ENCODE data around the gene PPP1R16B. TPM values are rescaled to one million over a fixed set of nuclear protein-coding genes. Genes with fewer than 3 reads are reported as not detected.

PPP1R16B gene
- total RNA-seq, 1 experiment from 2014 or later, result 0.15 TPM

DNA sequence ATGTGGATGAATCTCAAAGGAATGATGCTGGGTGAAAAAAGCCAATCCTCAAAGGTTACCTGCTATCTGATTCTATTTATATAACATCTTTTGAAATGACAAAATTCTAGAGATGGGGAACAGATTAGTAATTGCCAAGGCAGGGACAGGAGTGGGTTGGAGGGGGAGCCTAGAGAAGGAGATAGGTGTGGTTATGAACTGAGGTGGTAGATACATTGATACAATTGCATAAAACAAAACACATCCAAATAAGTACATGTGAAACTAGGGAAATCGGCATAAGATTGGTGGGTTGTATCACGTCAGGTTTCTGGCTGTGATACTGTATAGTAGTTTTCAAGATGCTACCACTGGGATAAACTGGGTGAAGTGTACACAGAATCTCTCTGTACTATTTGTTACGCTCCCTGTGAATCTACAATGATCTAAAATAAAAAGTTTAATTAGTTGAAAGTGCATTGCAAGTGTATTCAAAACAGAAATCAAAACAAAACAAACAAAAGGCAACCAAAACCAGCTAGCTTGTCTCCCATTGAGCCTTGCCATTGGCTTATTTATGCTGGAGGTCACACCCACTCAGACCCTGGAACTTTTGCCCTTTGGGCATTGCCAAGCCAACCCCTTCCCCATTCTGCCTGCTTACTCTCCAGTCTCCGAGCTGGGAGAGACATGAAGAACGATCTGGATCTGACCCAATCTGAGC, 27.8 kb downstream of the PPP1R16B start:
- Histone ChIP-seq H3K9me2 (replicated peaks; ENCODE audit: insufficient read depth, low read length) (no peaks in the 10 kb centered on the region), H3K4me2 (ENCODE audit: low read depth, low read length, poor library complexity, severe bottlenecking) (no peak overlapping the region), H3K27ac (ENCODE audit: low read length) (no peak overlapping the region), H2AFZ (ENCODE audit: low read length) (no peak overlapping the region), H3K9me3 (ENCODE audit: low read length) (no peaks in the 10 kb centered on the region), H3K27me3 (ENCODE audit: low read length) (no peaks in the 10 kb centered on the region), H3K4me3 (ENCODE audit: low read length) (no peak overlapping the region), H3K79me2 (ENCODE audit: low read length) (no peaks in the 10 kb centered on the region), H3K4me1 (ENCODE audit: low read length) (no peaks in the 10 kb centered on the region), H3K9ac (ENCODE audit: low read length) (no peak overlapping the region), H4K20me1 (ENCODE audit: insufficient read depth, low read depth, low read length) (no peaks in the 10 kb centered on the region), H3K36me3 (ENCODE audit: insufficient read depth, low read length) (no peaks in the 10 kb centered on the region)
- DNase-seq, result no peak

GRCh38 chr20:38833857-38834164, 28.3 kb downstream of the PPP1R16B start:
- no peaks in the 10 kb centered on the region for H3K4me1 ChIP-seq (ENCODE audit: low read length)
- H3K9ac ChIP-seq (ENCODE audit: low read length), result no peak overlapping the region
- H3K27ac ChIP-seq (ENCODE audit: low read length), result no peak overlapping the region

DNA sequence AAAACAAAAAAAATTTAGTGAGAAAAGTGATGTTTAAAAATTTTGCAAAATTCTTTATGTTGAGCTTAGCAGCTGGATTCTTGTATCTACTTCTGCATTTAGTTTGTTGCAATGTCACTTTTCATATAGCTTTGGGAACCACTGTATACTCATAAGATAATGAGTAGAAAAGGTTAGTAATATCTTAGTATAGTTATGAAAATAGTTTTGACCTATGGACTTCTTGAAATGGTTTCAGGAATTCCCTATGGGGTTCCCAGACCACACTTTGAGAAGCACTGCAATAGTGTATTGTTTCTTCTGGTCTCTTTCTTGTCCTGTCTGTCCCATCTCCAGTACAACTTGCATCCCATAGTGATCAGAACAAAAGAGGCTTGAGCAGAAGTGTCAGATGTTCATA, 29.4 kb downstream of the PPP1R16B start:
- Histone ChIP-seq H3K27me3 (ENCODE audit: low read length) (no peaks in the 10 kb centered on the region), H3K9ac (ENCODE audit: low read length) (no peak overlapping the region), H3K9me3 (ENCODE audit: low read length) (no peaks in the 10 kb centered on the region), H3K4me2 (ENCODE audit: low read depth, low read length, poor library complexity, severe bottlenecking) (no peak overlapping the region), H2AFZ (ENCODE audit: low read length) (no peak overlapping the region), H3K79me2 (ENCODE audit: low read length) (no peaks in the 10 kb centered on the region), H4K20me1 (ENCODE audit: insufficient read depth, low read depth, low read length) (no peaks in the 10 kb centered on the region), H3K27ac (ENCODE audit: low read length) (no peak overlapping the region), H3K36me3 (ENCODE audit: insufficient read depth, low read length) (no peaks in the 10 kb centered on the region), H3K4me3 (ENCODE audit: low read length) (no peak overlapping the region), H3K4me1 (ENCODE audit: low read length) (no peaks in the 10 kb centered on the region), H3K9me2 (replicated peaks; ENCODE audit: insufficient read depth, low read length) (no peaks in the 10 kb centered on the region)
- no peak for DNase-seq

More at GRCh38 chr20:38833857-38834164, 28.3 kb downstream of the PPP1R16B start:
- Histone ChIP-seq H3K9me3 (ENCODE audit: low read length) (no peaks in the 10 kb centered on the region), H3K9me2 (replicated peaks; ENCODE audit: insufficient read depth, low read length) (no peaks in the 10 kb centered on the region), H3K27me3 (ENCODE audit: low read length) (no peaks in the 10 kb centered on the region), H2AFZ (ENCODE audit: low read length) (no peak overlapping the region), H3K36me3 (ENCODE audit: insufficient read depth, low read length) (no peaks in the 10 kb centered on the region), H3K4me3 (ENCODE audit: low read length) (no peak overlapping the region), H4K20me1 (ENCODE audit: insufficient read depth, low read depth, low read length) (no peaks in the 10 kb centered on the region), H3K79me2 (ENCODE audit: low read length) (no peaks in the 10 kb centered on the region), H3K4me2 (ENCODE audit: low read depth, low read length, poor library complexity, severe bottlenecking) (no peak overlapping the region)
- no peak for DNase-seq

DNA sequence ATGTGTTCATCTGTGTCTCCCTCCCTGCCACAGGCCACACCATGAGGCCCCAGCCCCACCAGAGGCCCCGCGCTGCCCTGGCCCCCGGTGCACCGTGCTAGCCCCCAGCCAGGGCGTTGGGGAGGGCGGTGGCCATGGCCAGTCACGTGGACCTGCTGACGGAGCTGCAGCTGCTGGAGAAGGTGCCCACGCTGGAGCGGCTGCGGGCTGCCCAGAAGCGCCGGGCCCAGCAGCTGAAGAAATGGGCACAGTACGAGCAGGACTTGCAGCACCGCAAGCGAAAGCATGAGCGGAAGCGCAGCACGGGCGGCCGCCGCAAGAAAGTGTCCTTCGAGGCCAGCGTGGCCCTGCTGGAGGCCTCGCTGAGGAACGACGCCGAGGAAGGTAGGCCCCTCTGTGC, 30.3 kb downstream of the PPP1R16B start:
- H3K27me3 ChIP-seq (ENCODE audit: low read length), result no peaks in the 10 kb centered on the region
- DNase-seq, result no peak
- H3K27ac ChIP-seq (ENCODE audit: low read length), result no peak overlapping the region
- H3K9me3 ChIP-seq (ENCODE audit: low read length), result no peaks in the 10 kb centered on the region
- H3K4me2 ChIP-seq (ENCODE audit: low read depth, low read length, poor library complexity, severe bottlenecking), result no peak overlapping the region
- H3K4me3 ChIP-seq (ENCODE audit: low read length), result no peak overlapping the region
- no peak overlapping the region for H2AFZ ChIP-seq (ENCODE audit: low read length)
- no peaks in the 10 kb centered on the region for H4K20me1 ChIP-seq (ENCODE audit: insufficient read depth, low read depth, low read length)
- no peak overlapping the region for H3K9ac ChIP-seq (ENCODE audit: low read length)
- no peaks in the 10 kb centered on the region for H3K4me1 ChIP-seq (ENCODE audit: low read length)
- H3K36me3 ChIP-seq (ENCODE audit: insufficient read depth, low read length), result no peaks in the 10 kb centered on the region
- no peaks in the 10 kb centered on the region for H3K9me2 ChIP-seq (replicated peaks; ENCODE audit: insufficient read depth, low read length)
- no peaks in the 10 kb centered on the region for H3K79me2 ChIP-seq (ENCODE audit: low read length)

DNA sequence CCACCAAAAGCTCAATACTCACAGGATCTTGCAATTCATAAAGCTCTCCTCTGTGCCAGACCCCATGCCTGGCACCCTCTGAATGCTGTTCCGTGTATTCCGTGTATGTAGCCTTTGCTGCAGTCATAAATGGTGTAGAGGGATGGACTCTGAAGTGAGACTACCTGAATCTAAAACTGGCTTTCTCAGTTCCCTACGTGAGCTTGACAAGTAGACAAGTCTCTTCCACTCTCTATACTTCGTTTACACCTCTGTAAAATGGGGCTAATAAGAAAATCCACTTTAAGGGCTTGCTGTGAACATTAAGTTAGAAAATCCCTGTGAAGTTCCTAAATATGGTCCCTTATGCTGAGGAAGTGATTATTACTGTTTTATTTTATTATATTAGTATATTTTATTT, 31.5 kb downstream of the PPP1R16B start:
- Histone ChIP-seq H3K4me1 (ENCODE audit: low read length) (peaks cover 4% of the 10 kb centered on the region), H3K36me3 (ENCODE audit: insufficient read depth, low read length) (no peaks in the 10 kb centered on the region), H2AFZ (ENCODE audit: low read length) (no peak overlapping the region), H4K20me1 (ENCODE audit: insufficient read depth, low read depth, low read length) (no peaks in the 10 kb centered on the region), H3K4me2 (ENCODE audit: low read depth, low read length, poor library complexity, severe bottlenecking) (no peak overlapping the region), H3K9me2 (replicated peaks; ENCODE audit: insufficient read depth, low read length) (no peaks in the 10 kb centered on the region), H3K9me3 (ENCODE audit: low read length) (no peaks in the 10 kb centered on the region), H3K27me3 (ENCODE audit: low read length) (no peaks in the 10 kb centered on the region), H3K9ac (ENCODE audit: low read length) (no peak overlapping the region), H3K27ac (ENCODE audit: low read length) (no peak overlapping the region), H3K4me3 (ENCODE audit: low read length) (no peak overlapping the region), H3K79me2 (ENCODE audit: low read length) (no peaks in the 10 kb centered on the region)
- DNase-seq, result no peak

- Histone ChIP-seq H3K9me2 (replicated peaks; ENCODE audit: insufficient read depth, low read length) (no peaks in the 10 kb centered on the region), H3K4me3 (ENCODE audit: low read length) (no peak overlapping the region), H3K79me2 (ENCODE audit: low read length) (no peaks in the 10 kb centered on the region), H4K20me1 (ENCODE audit: insufficient read depth, low read depth, low read length) (no peaks in the 10 kb centered on the region), H3K4me1 (ENCODE audit: low read length) (peaks cover 17% of the 10 kb centered on the region), H3K4me2 (ENCODE audit: low read depth, low read length, poor library complexity, severe bottlenecking) (no peak overlapping the region), H2AFZ (ENCODE audit: low read length) (no peak overlapping the region), H3K9ac (ENCODE audit: low read length) (no peak overlapping the region), H3K27me3 (ENCODE audit: low read length) (no peaks in the 10 kb centered on the region), H3K27ac (ENCODE audit: low read length) (no peak overlapping the region), H3K9me3 (ENCODE audit: low read length) (no peaks in the 10 kb centered on the region), H3K36me3 (ENCODE audit: insufficient read depth, low read length) (no peaks in the 10 kb centered on the region)
- DNase-seq, result no peak
Measured at GRCh38 chr20:38838326-38838725, 32.8 kb downstream of the PPP1R16B start.

DNA sequence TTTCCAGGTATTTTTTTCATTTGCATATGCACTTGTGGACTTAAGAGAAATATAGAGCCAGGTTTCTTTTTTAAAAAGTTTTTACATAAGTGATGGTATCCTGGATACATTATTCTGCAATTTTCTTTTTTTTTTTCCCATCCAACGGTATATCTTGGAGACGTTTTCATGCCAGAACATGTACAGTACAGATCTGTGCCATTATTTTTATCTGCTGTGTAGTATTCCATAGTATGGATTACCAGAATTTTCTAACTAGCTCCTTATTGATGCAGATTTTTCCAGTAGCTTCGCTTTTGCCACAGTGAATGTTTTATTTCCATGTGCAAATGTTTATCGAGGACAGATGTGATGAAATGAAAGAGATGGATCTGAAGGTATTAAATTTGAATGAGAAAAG, 34.1 kb downstream of the PPP1R16B start:
- no peak for DNase-seq
- Histone ChIP-seq H3K27me3 (ENCODE audit: low read length) (no peaks in the 10 kb centered on the region), H3K4me3 (ENCODE audit: low read length) (no peak overlapping the region), H3K27ac (ENCODE audit: low read length) (no peak overlapping the region), H3K79me2 (ENCODE audit: low read length) (no peaks in the 10 kb centered on the region), H4K20me1 (ENCODE audit: insufficient read depth, low read depth, low read length) (no peaks in the 10 kb centered on the region), H2AFZ (ENCODE audit: low read length) (no peak overlapping the region), H3K9me3 (ENCODE audit: low read length) (no peaks in the 10 kb centered on the region), H3K4me2 (ENCODE audit: low read depth, low read length, poor library complexity, severe bottlenecking) (no peak overlapping the region), H3K36me3 (ENCODE audit: insufficient read depth, low read length) (no peaks in the 10 kb centered on the region), H3K9me2 (replicated peaks; ENCODE audit: insufficient read depth, low read length) (no peaks in the 10 kb centered on the region), H3K4me1 (ENCODE audit: low read length) (peaks cover 18% of the 10 kb centered on the region), H3K9ac (ENCODE audit: low read length) (no peak overlapping the region)

GRCh38 chr20:38840053-38840893, 34.8 kb downstream of the PPP1R16B start:
- Histone ChIP-seq H3K27ac (ENCODE audit: low read length) (no peak overlapping the region), H3K27me3 (ENCODE audit: low read length) (no peaks in the 10 kb centered on the region), H3K9me3 (ENCODE audit: low read length) (no peaks in the 10 kb centered on the region), H2AFZ (ENCODE audit: low read length) (no peak overlapping the region), H3K9ac (ENCODE audit: low read length) (no peak overlapping the region), H3K9me2 (replicated peaks; ENCODE audit: insufficient read depth, low read length) (no peaks in the 10 kb centered on the region), H3K79me2 (ENCODE audit: low read length) (no peaks in the 10 kb centered on the region), H3K4me1 (ENCODE audit: low read length) (peaks cover 18% of the 10 kb centered on the region), H3K4me3 (ENCODE audit: low read length) (no peak overlapping the region), H3K4me2 (ENCODE audit: low read depth, low read length, poor library complexity, severe bottlenecking) (no peak overlapping the region), H3K36me3 (ENCODE audit: insufficient read depth, low read length) (no peaks in the 10 kb centered on the region), H4K20me1 (ENCODE audit: insufficient read depth, low read depth, low read length) (no peaks in the 10 kb centered on the region)
- no peak for DNase-seq
